CD4-positive, alpha-beta T cell (primary cell): ENCODE data around the gene SIX6. TPM values are rescaled to one million over a fixed set of nuclear protein-coding genes. Genes with fewer than 3 reads are reported as not detected.

Experiments used
- ATAC-seq: fragments of 200-7000 bp; cut with Tn5 transposase; one replicate; pipeline ENCODE4 v1.10.0; 2022; ENCODE audit warnings: mild to moderate bottlenecking; ENCODE audit not compliant: poor library complexity
- CTCF ChIA-PET: fragments of 350-600 bp; sonication (Branson Sonifier 250); formaldehyde crosslinking; loops from one replicate; lab custom pipeline; 2021; ENCODE audit warnings: antibody characterized with exemption, inconsistent platforms; lab: Charles Lee
- POLR2A ChIA-PET: fragments of 350-600 bp; sonication (Branson Sonifier 250); formaldehyde crosslinking; loops from one replicate; lab custom pipeline; 2021; ENCODE audit warnings: antibody characterized with exemption, inconsistent platforms; lab: Charles Lee
- DNase-seq, 14 experiments: peaks; one replicate each; pipeline ENCODE4 v3.0.0-alpha.2; 2013 to 2020; ENCODE audit warnings: mixed read lengths in 2 of 14
- H3K27ac ChIP-seq, 2 donors: one replicate each; pipeline versions ENCODE4 v1.5.1 to v1.7.0; 2013; ENCODE audit warnings: low read length in 2 of 2, low read depth in 1 of 2, mild to moderate bottlenecking in 1 of 2
- H3K27me3 ChIP-seq, 2 experiments: 1 replicate in 1 of 2; 2 replicates in 1 of 2; pipeline versions ENCODE4 v1.6.1 to v1.7.0; 2013; ENCODE audit warnings: low read length in 2 of 2, control low read depth in 1 of 2, mild to moderate bottlenecking in 1 of 2, moderate library complexity in 1 of 2; ENCODE audit not compliant: insufficient read depth in 2 of 2, control insufficient read depth in 1 of 2
- H3K36me3 ChIP-seq: one replicate; pipeline ENCODE4 v1.6.1; 2013; ENCODE audit warnings: low read length, control low read depth; ENCODE audit not compliant: insufficient read depth
- H3K4me1 ChIP-seq: one replicate; pipeline ENCODE4 v1.6.1; 2013; ENCODE audit warnings: low read length, control low read depth; ENCODE audit not compliant: insufficient read depth
- H3K4me3 ChIP-seq: one replicate; pipeline ENCODE4 v1.5.1; 2013; ENCODE audit warnings: mild to moderate bottlenecking, low read length, moderate library complexity
- H3K9me3 ChIP-seq, 2 experiments: 1 replicate in 1 of 2; 2 replicates in 1 of 2; pipeline versions ENCODE4 v1.6.1 to v1.7.0; 2013; ENCODE audit warnings: low read length in 2 of 2, mild to moderate bottlenecking in 2 of 2, control low read depth in 1 of 2, moderate library complexity in 1 of 2; ENCODE audit not compliant: control insufficient read depth in 1 of 2, insufficient read depth in 1 of 2
- H3K27ac Mint-ChIP-seq: one replicate; pipeline ENCODE4 v1.8.0; 2020; ENCODE audit warnings: mixed read lengths
- H3K27me3 Mint-ChIP-seq: one replicate; pipeline ENCODE4 v1.8.0; 2021; ENCODE audit warnings: mixed read lengths
- H3K36me3 Mint-ChIP-seq: one replicate; pipeline ENCODE4 v1.8.0; 2021; ENCODE audit warnings: low read depth, mixed read lengths
- H3K4me1 Mint-ChIP-seq: one replicate; pipeline ENCODE4 v1.8.0; 2021; ENCODE audit warnings: low read depth, mixed read lengths
- H3K4me3 Mint-ChIP-seq: one replicate; pipeline ENCODE4 v1.8.0; 2020; ENCODE audit warnings: mild to moderate bottlenecking, mixed read lengths
- H3K9me3 Mint-ChIP-seq: one replicate; pipeline ENCODE4 v1.8.0; 2020; ENCODE audit warnings: mixed read lengths
- intact Hi-C, 2 experiments: fragments of 100-400 bp; cut with DNase I in 1 of 2; cut with micrococcal nuclease in 1 of 2; formaldehyde crosslinking; loops; one replicate each; pipeline versions ENCODE4 v1.15.1 to v1.9.0; 2023 to 2025; cut with DNase I, micrococcal nuclease
- total RNA-seq, 174 experiments: library from RNA in 2 of 174; stranded (reverse) in 2 of 174; gene quantifications; one replicate each; pipeline ENCODE4 v1.2.3 and lab custom pipeline; 2021 to 2026
- TF ChIP-seq, protein P1 (sequence below): fragments of 200-600 bp; IDR thresholded peaks from one replicate; pipeline ENCODE4 v1.8.0; 2022; ENCODE audit warnings: antibody characterized with exemption, mild to moderate bottlenecking

The SIX6 gene
- total RNA-seq, 2 experiments from 2014 or later, result not detected

DNA sequence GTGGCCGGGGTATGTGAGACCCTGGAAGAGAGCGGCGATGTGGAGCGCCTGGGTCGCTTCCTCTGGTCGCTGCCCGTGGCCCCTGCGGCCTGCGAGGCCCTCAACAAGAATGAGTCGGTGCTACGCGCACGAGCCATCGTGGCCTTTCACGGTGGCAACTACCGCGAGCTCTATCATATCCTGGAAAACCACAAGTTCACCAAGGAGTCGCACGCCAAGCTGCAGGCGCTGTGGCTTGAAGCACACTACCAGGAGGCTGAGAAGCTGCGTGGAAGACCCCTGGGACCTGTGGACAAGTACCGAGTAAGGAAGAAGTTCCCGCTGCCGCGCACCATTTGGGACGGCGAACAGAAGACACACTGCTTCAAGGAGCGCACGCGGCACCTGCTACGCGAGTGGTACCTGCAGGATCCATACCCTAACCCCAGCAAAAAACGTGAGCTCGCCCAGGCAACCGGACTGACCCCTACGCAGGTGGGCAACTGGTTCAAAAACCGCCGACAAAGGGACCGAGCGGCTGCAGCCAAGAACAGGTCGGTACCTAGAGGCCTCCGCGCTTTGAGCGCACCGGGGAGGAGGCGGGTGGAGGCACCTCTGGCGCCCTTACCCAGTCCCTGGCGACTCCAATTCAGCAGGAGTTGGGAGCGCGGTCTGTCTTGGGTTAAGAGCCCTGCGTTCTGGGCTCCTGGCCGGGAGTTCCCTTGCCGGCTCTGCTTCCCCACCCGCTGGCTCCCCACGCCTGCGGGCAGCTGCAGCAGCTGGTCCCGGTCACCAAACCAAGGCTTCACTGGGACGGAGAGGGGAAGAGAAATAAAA, 700 bp downstream of the SIX6 start:
- Histone ChIP-seq H3K9me3 (peaks cover 0 to 43% of the 10 kb centered on the region in 2 experiments), H3K36me3 (no peaks in the 10 kb centered on the region), H3K4me1 (peaks cover 34% of the 10 kb centered on the region), H3K27me3 (peaks cover 83 to 98% of the 10 kb centered on the region in 2 experiments), H3K27ac (no peak overlapping the region), H3K4me3 (no peak overlapping the region)
- Mint-ChIP-seq H3K27ac (no peak overlapping the region), H3K36me3 (no peaks in the 10 kb centered on the region), H3K4me1 (peaks cover 20% of the 10 kb centered on the region), H3K4me3 (peak overlapping the region; percentile 18), H3K27me3 (peaks cover 95% of the 10 kb centered on the region), H3K9me3 (no peaks in the 10 kb centered on the region)
- intact Hi-C loops, result no loop called here
- ChIA-PET POLR2A (no interaction called here), CTCF (no interaction called here)
- TF ChIP-seq, protein P1, sequence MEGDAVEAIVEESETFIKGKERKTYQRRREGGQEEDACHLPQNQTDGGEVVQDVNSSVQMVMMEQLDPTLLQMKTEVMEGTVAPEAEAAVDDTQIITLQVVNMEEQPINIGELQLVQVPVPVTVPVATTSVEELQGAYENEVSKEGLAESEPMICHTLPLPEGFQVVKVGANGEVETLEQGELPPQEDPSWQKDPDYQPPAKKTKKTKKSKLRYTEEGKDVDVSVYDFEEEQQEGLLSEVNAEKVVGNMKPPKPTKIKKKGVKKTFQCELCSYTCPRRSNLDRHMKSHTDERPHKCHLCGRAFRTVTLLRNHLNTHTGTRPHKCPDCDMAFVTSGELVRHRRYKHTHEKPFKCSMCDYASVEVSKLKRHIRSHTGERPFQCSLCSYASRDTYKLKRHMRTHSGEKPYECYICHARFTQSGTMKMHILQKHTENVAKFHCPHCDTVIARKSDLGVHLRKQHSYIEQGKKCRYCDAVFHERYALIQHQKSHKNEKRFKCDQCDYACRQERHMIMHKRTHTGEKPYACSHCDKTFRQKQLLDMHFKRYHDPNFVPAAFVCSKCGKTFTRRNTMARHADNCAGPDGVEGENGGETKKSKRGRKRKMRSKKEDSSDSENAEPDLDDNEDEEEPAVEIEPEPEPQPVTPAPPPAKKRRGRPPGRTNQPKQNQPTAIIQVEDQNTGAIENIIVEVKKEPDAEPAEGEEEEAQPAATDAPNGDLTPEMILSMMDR, result no peak
- ATAC-seq (no peak), DNase-seq (no peak)

DNA sequence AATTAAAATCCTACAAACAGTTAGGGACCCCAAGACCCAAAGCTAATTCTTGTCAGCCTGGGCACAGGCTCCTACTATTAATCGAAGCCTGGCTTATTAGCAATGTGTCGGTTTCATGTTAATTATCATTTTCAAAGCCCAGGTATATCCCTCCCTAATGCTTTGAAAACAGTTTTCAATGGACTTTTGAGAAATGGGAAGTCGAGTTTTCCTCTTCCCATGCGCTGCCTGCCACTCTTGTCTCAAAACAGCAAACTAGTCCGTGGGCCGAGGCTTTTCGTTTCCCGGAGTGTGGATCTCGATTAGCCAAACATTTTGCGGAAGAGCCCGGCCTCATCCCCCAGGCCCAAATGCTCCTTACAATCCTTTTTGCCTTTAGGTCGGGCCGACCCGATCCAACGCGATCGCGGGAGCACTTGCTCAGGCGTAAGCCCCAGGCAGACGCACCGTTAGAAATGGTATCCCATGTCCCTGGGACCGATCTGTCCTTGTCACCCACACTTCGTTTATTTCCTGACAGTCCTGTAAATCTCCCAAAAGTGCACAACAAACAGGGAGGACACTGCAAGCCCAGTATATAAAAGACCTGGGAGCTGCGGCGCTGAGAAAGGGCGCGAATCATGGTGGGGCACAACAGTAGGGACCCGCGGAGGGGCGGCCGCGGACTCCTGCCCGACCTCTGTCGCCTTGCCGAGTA, 1.5 kb downstream of the SIX6 start:
- Mint-ChIP-seq H3K9me3 (no peaks in the 10 kb centered on the region), H3K27me3 (peaks cover 92% of the 10 kb centered on the region), H3K27ac (no peak overlapping the region), H3K36me3 (no peaks in the 10 kb centered on the region), H3K4me3 (no peak overlapping the region), H3K4me1 (peaks cover 20% of the 10 kb centered on the region)
- Histone ChIP-seq H3K4me3 (no peak overlapping the region), H3K27ac (no peak overlapping the region), H3K9me3 (peaks cover 0 to 46% of the 10 kb centered on the region in 2 experiments), H3K27me3 (peaks cover 83 to 97% of the 10 kb centered on the region in 2 experiments), H3K4me1 (peaks cover 40% of the 10 kb centered on the region), H3K36me3 (no peaks in the 10 kb centered on the region)
- DNase-seq (peak in 1 of 14 experiments; percentile 1), ATAC-seq (no peak)
- CTCF ChIA-PET, result no interaction called here
- TF ChIP-seq, protein P1, result no peak
- intact Hi-C loops, result no loop called here
- POLR2A ChIA-PET, result no interaction called here

DNA sequence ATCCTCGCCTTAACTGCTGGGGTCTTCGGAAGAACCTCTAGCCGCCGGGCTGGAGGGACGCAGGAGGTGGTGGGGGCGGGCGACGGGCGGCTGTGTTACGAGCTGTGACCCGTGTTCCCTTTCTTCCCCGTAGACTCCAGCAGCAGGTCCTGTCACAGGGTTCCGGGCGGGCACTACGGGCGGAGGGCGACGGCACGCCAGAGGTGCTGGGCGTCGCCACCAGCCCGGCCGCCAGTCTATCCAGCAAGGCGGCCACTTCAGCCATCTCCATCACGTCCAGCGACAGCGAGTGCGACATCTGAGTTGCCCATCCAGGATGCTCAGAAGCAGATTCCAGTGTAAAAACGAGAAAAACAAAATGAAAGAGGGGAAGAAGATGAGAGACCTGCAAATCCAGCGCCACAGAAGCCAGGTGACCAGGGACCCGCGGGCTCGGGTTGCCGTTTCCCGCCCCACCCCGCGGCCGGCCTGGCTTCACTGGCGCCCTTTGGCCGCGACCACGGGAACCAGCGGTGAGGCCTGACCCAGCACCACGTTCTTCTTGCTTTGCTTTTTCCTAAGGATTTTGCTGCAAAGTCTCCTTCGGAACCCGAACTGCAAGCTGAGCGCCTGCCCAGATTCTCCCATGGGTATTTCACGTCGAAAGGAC, 2.1 kb downstream of the SIX6 start:
- TF ChIP-seq, protein P1, result no peak
- H3K27ac Mint-ChIP-seq, result no peak overlapping the region
- ATAC-seq, result no peak
- ChIA-PET POLR2A (no interaction called here), CTCF (no interaction called here)
- no peaks in the 10 kb centered on the region for H3K36me3 Mint-ChIP-seq
- peaks cover 23% of the 10 kb centered on the region for H3K4me1 Mint-ChIP-seq
- peaks cover 0 to 52% of the 10 kb centered on the region in 2 experiments for H3K9me3 ChIP-seq
- no peak for DNase-seq
- peaks cover 89% of the 10 kb centered on the region for H3K27me3 Mint-ChIP-seq
- H3K4me3 ChIP-seq, result no peak overlapping the region
- H3K4me1 ChIP-seq, result peaks cover 45% of the 10 kb centered on the region
- H3K27ac ChIP-seq, result no peak overlapping the region
- peaks cover 84 to 97% of the 10 kb centered on the region in 2 experiments for H3K27me3 ChIP-seq
- H3K4me3 Mint-ChIP-seq, result no peak overlapping the region
- H3K9me3 Mint-ChIP-seq, result no peaks in the 10 kb centered on the region
- no peaks in the 10 kb centered on the region for H3K36me3 ChIP-seq
- intact Hi-C loops, result no loop called here
